SK-N-SH treated with all-trans-retinoic acid at 6 μM for 48 hours (cell line): ENCODE results near the gene CIBAR2.

Experiments used
- ATAC-seq: fragments of 200-7000 bp; cut with Tn5 transposase; 3 replicates; pipeline ENCODE4 v1.9.1; 2020; ENCODE audit warnings: mild to moderate bottlenecking, moderate library complexity
- ARNTL ChIP-seq: fragments of 450-650 bp; formaldehyde crosslinking; IDR thresholded peaks from 2 replicates; pipeline ENCODE4 v1.5.0; 2020; ENCODE audit warnings: low read depth, mild to moderate bottlenecking, moderate library complexity, borderline replicate concordance
- BACH2 ChIP-seq: fragments of 250-450 bp; sonication (Bioruptor Pico); IDR thresholded peaks from 2 replicates; pipeline ENCODE4 v1.9.0; 2021; ENCODE audit warnings: mild to moderate bottlenecking, borderline replicate concordance
- CREB5 ChIP-seq: fragments of 250-450 bp; sonication (Bioruptor Pico); IDR thresholded peaks from 2 replicates; pipeline ENCODE4 v1.5.1; 2020; ENCODE audit warnings: low read depth, mild to moderate bottlenecking, moderate library complexity
- GLIS3 ChIP-seq: fragments of 250-450 bp; sonication (Bioruptor Pico); IDR thresholded peaks from 2 replicates; pipeline ENCODE4 v1.5.0; 2020; ENCODE audit warnings: mild to moderate bottlenecking, moderate library complexity
- ISL1 ChIP-seq: fragments of 250-450 bp; sonication (Bioruptor Pico); IDR thresholded peaks from 2 replicates; pipeline ENCODE4 v2.1.2; 2022; ENCODE audit warnings: mild to moderate bottlenecking, moderate library complexity
- OSR1 ChIP-seq: fragments of 250-450 bp; sonication (Bioruptor Pico); IDR thresholded peaks from 2 replicates; pipeline ENCODE4 v1.8.0; 2022; ENCODE audit warnings: moderate library complexity, mild to moderate bottlenecking, inconsistent platforms
- POU6F1 ChIP-seq: fragments of 250-450 bp; sonication (Bioruptor Pico); IDR thresholded peaks from 2 replicates; pipeline ENCODE4 v1.8.0; 2021; ENCODE audit warnings: low read depth, mild to moderate bottlenecking, moderate library complexity, borderline replicate concordance
- PPARA ChIP-seq: fragments of 250-450 bp; sonication (Bioruptor Pico); IDR thresholded peaks from 2 replicates; pipeline ENCODE4 v1.5.0; 2020; ENCODE audit warnings: mild to moderate bottlenecking, borderline replicate concordance
- RARB ChIP-seq: fragments of 250-450 bp; sonication (Bioruptor Pico); IDR thresholded peaks from 2 replicates; pipeline ENCODE4 v1.8.0; 2021; ENCODE audit warnings: mild to moderate bottlenecking, moderate library complexity
- SNAI2 ChIP-seq: fragments of 250-450 bp; sonication (Bioruptor Pico); IDR thresholded peaks from 2 replicates; pipeline ENCODE4 v1.5.0; 2020; ENCODE audit warnings: mild to moderate bottlenecking, moderate library complexity
- TCF4 ChIP-seq: fragments of 250-450 bp; sonication (Bioruptor Pico); IDR thresholded peaks from 2 replicates; pipeline ENCODE4 v1.8.0; 2021; ENCODE audit warnings: mild to moderate bottlenecking, moderate library complexity, borderline replicate concordance
- TOX ChIP-seq: fragments of 250-450 bp; sonication (Bioruptor Pico); IDR thresholded peaks from 2 replicates; pipeline ENCODE4 v1.8.0; 2021; ENCODE audit warnings: mild to moderate bottlenecking, moderate library complexity, borderline replicate concordance
- TSHZ2 ChIP-seq: fragments of 250-450 bp; sonication (Bioruptor Pico); IDR thresholded peaks from 2 replicates; pipeline ENCODE4 v1.5.0; 2020; ENCODE audit warnings: mild to moderate bottlenecking, moderate library complexity
- ZC3H10 ChIP-seq: fragments of 250-450 bp; sonication (Bioruptor Pico); IDR thresholded peaks from 2 replicates; pipeline ENCODE4 v1.5.1; 2021; ENCODE audit warnings: mild to moderate bottlenecking, moderate library complexity
- ZFP3 ChIP-seq: fragments of 250-450 bp; sonication (Bioruptor Pico); IDR thresholded peaks from 2 replicates; pipeline ENCODE4 v1.5.0; 2020; ENCODE audit warnings: mild to moderate bottlenecking, moderate library complexity
- ZFP30 ChIP-seq: fragments of 450-650 bp; formaldehyde crosslinking; IDR thresholded peaks from 2 replicates; pipeline ENCODE4 v1.5.0; 2022; ENCODE audit warnings: mild to moderate bottlenecking, moderate library complexity
- ZNF565 ChIP-seq: fragments of 450-650 bp; formaldehyde crosslinking; conservative IDR thresholded peaks from 2 replicates; pipeline ENCODE4 v1.5.0; 2020; ENCODE audit warnings: low read depth, mild to moderate bottlenecking, moderate library complexity
- ZNF70 ChIP-seq: fragments of 450-650 bp; formaldehyde crosslinking; IDR thresholded peaks from 2 replicates; pipeline ENCODE4 v1.5.0; 2020; ENCODE audit warnings: mild to moderate bottlenecking, moderate library complexity
- ZNF8 ChIP-seq: fragments of 450-650 bp; formaldehyde crosslinking; IDR thresholded peaks from 2 replicates; pipeline ENCODE4 v1.5.0; 2020; ENCODE audit warnings: mild to moderate bottlenecking, moderate library complexity
- TF ChIP-seq, protein P1 (sequence below): fragments of 250-450 bp; sonication (Bioruptor Pico); IDR thresholded peaks from 2 replicates; pipeline ENCODE4 v1.5.1; 2021; ENCODE audit warnings: mild to moderate bottlenecking, moderate library complexity
- TF ChIP-seq, protein P2 (sequence below): fragments of 250-450 bp; sonication (Bioruptor Pico); IDR thresholded peaks from 2 replicates; pipeline ENCODE4 v1.8.0; 2020; ENCODE audit warnings: mild to moderate bottlenecking, moderate library complexity, borderline replicate concordance

The CIBAR2 gene

GRCh38 chr16:85125570-85126393 is 13.5 kb upstream of the CIBAR2 start:
- ATAC-seq: no peak
- TF ChIP-seq, protein P1, sequence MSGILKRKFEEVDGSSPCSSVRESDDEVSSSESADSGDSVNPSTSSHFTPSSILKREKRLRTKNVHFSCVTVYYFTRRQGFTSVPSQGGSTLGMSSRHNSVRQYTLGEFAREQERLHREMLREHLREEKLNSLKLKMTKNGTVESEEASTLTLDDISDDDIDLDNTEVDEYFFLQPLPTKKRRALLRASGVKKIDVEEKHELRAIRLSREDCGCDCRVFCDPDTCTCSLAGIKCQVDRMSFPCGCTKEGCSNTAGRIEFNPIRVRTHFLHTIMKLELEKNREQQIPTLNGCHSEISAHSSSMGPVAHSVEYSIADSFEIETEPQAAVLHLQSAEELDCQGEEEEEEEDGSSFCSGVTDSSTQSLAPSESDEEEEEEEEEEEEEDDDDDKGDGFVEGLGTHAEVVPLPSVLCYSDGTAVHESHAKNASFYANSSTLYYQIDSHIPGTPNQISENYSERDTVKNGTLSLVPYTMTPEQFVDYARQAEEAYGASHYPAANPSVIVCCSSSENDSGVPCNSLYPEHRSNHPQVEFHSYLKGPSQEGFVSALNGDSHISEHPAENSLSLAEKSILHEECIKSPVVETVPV: no peak
- TF ChIP-seq, protein P2, sequence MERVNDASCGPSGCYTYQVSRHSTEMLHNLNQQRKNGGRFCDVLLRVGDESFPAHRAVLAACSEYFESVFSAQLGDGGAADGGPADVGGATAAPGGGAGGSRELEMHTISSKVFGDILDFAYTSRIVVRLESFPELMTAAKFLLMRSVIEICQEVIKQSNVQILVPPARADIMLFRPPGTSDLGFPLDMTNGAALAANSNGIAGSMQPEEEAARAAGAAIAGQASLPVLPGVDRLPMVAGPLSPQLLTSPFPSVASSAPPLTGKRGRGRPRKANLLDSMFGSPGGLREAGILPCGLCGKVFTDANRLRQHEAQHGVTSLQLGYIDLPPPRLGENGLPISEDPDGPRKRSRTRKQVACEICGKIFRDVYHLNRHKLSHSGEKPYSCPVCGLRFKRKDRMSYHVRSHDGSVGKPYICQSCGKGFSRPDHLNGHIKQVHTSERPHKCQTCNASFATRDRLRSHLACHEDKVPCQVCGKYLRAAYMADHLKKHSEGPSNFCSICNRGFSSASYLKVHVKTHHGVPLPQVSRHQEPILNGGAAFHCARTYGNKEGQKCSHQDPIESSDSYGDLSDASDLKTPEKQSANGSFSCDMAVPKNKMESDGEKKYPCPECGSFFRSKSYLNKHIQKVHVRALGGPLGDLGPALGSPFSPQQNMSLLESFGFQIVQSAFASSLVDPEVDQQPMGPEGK: no peak
- TF ChIP-seq ZNF8 (CRISPR knock-in tag): no peak
- no peak for TF ChIP-seq GLIS3 (CRISPR knock-in tag)
- no peak for TF ChIP-seq TCF4 (CRISPR knock-in tag)
- no peak for TF ChIP-seq ZNF70 (CRISPR knock-in tag)
- no peak for TF ChIP-seq ARNTL (CRISPR knock-in tag)
- no peak for TF ChIP-seq ZFP30 (CRISPR knock-in tag)
- TF ChIP-seq TSHZ2 (CRISPR knock-in tag): no peak
- no peak for TF ChIP-seq PPARA (CRISPR knock-in tag)
- no peak for TF ChIP-seq ZNF565 (CRISPR knock-in tag)
- TF ChIP-seq ISL1: no peak
- TF ChIP-seq CREB5 (CRISPR knock-in tag): no peak
- no peak for TF ChIP-seq ZFP3
- no peak for TF ChIP-seq OSR1 (CRISPR knock-in tag)
- TF ChIP-seq POU6F1 (CRISPR knock-in tag): no peak
- TF ChIP-seq ZC3H10: no peak
- no peak for TF ChIP-seq SNAI2 (CRISPR knock-in tag)

- ATAC-seq: no peak
- TF ChIP-seq PPARA (CRISPR knock-in tag) (no peak), OSR1 (CRISPR knock-in tag) (no peak), SNAI2 (CRISPR knock-in tag) (no peak), ZNF8 (CRISPR knock-in tag) (peak; percentile 93), RARB (CRISPR knock-in tag) (no peak), ARNTL (CRISPR knock-in tag) (no peak), ZC3H10 (no peak), TCF4 (CRISPR knock-in tag) (no peak), TSHZ2 (CRISPR knock-in tag) (no peak), BACH2 (CRISPR knock-in tag) (peak; percentile 78; the same call in 1 of the 2 replicates), POU6F1 (CRISPR knock-in tag) (no peak), CREB5 (CRISPR knock-in tag) (no peak), ZFP30 (CRISPR knock-in tag) (no peak), ISL1 (no peak), TOX (CRISPR knock-in tag) (no peak), ZFP3 (no peak)
Measured at GRCh38 chr16:85124636-85125346, 12.5 kb upstream of the CIBAR2 start.
